Inferior parietal cortex (tissue), 1 donor: Measurements from ENCODE around the gene ACADM.
"Not testable (repeated sequence)": the region's sequence is repeated elsewhere in the genome, so short reads cannot be mapped to it uniquely, and the experiment has no call there.

Source experiments
- DNase-seq: peaks from one replicate; pipeline ENCODE4 v3.0.0-alpha.2; 2016; ENCODE audit errors: extremely low spot score

The ACADM gene

DNA sequence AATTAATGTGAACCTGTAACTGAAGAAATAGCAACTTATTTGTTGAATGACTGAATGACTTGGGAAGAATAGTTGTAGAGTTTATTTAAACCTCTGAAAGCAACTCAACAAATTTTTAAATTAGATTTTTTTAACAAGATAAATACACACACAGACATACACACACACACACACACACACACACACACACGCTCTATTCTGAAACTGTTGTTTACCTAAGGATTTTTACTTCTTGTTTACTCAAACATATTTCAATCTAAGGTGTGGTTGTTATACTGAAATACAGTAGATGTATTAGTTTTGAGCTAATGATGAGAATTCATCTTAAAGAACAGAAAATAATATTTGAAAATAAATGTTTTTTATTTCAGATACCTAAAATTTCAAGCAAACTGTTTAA lies 11.5 kb downstream of the ACADM start:
- DNase-seq: no peak

DNA sequence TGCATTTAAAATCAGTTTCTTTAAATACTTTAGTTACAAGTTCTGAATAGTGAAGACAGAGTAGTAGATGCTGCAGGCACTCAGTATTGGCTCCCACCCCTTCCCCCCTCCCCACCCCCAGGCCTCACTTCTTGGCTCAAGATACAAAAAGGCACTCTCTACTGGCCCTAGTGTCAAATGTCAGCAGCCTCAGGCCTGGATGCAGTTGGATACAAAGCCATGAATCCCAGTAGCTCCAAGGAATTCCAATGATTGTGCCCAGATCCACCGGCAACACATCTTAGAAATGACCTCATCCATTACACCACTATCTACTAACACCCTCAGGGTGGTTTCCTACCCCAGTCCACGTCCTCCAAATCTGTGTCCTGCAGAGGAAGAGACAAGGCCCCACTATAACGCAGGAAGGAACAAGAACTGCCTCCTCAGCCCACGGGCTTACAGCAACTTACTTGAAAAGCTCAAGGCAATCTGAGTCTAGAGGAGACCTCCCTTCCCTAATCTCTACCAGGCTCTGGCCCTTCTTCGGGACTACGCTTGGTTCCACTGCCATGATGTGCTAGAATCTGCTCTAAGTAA lies 17.6 kb downstream of the ACADM start:
- no peak for DNase-seq

DNA sequence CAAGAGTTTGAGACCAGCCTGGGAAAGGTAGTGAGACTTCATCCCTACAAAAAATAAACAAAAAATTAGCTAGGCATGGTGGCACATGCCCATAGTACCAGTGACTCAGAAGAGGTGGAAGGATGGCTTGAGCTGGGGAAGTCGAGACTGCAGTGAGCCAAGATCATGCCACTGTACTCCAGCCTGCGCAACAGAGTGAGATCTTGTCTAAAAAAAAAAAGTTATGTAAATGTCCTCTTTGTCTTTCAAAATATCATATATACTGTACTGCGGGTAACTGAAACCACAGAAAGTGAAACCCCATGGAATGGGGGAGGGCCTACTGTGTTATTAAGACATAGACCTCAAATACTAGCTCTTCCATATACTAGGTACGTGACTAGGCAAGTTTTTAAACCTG lies 20.8 kb downstream of the ACADM start:
- DNase-seq: no peak

DNA sequence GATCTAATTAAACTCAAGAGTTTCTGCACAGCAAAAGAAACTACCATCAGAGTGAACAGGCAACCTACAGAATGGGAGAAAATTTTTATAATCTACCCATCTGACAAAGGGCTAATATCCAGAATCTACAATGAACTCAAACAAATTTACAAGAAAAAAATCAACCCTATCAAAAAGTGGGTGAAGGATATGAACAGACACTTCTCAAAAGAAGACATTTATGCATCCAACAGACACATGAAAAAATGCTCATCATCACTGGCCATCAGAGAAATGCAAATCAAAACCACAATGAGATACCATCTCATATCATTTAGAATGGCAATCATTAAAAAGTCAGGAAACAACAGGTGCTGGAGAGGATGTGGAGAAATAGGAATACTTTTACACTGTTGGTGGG lies 32.7 kb downstream of the ACADM start:
- not testable (repeated sequence) for DNase-seq

DNA sequence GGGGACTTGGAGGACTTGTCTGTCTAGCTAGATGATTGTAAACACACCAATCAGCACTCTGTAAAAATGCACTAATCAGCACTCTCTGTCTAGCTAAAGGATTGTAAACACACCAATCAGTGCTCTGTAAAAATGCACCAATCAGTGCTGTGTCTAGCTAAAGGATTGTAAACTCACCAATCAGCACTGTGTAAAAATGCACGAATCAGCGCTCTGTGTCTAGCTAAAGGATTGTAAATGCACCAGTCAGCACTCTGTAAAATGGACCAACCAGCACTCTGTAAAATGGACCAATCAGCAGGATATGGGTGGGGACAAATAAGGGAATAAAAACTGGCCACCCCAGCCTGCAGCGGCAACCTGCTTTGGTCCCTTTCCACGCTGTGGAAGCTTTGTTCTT lies 34.0 kb downstream of the ACADM start:
- not testable (repeated sequence) for DNase-seq

DNA sequence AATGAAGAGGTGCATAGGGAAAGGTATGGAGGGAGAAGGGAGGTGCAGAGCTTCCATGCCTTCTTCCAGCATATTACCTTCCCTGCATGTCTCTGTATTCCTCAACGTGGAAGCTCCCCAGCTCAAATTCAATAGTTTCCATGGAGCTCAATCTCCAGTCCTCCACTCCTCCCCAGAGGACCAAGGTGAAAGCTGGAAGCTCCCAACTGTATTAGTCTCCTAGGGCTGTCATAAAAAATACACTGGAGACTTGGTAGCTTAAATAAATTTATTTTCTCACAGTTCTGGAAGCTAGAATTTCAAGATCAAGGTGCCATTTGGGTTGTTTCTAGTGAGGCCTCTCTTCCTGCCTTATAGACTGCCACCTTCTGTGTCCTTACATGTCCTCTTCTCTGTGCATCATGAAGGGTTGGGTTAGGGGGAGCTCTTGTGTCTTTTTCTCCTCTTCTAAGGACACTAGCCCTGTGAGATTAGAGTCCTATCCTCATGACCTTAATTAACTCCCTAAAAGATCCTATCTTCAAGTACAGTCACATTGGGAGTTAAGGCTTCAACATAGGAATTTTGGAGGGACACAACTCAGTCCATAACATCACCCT lies 39.6 kb downstream of the ACADM start:
- DNase-seq: no peak

DNA sequence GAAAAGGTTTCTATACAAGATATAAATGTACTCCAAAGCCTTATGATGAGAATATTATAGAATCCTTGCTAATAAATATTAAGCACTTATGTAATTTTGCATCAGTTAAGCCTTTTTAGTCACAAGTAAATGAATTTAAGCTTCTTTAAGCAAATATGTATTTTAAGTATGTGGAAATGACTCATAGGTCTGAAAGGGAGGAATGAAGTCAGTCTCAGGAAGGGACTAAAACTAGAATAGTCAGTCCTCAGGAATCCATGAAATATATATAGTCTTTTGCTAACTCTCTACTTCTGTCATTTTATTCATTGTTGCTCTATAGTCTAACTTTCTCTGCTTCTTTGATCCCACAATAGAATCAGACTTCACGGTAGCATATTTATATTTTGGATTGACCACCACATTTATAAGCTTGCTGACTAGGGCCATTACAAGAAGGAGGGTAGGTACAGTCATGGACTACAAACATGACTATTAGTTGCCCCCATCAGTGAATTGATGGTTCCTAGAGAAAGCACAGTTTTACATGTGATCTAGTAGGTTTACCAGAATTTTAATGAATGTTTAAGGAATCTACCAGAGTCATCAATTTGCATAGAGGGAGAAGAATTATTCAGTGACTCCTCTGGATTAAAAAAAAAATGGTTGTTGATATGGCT lies 41.3 kb downstream of the ACADM start:
- DNase-seq: no peak

DNA sequence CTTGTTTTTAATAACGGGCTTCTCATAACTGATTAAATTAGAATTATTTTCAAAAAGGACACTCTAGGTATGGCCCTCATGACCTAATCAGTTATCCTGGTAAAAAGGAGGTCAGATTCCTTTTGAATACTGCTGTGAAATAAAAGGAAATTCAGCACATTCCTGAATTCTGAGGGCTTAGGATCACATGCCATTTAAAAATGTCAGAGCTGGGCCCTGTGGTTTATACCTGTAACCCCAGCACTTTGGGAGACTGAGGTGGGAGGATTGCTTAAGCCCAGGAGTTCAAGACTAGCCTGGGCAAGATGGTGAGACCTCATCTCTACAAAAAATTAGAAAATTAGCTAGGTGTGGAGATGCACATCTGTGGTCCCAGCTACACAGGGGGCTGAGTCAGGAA lies 43.5 kb downstream of the ACADM start:
- no peak for DNase-seq

DNA sequence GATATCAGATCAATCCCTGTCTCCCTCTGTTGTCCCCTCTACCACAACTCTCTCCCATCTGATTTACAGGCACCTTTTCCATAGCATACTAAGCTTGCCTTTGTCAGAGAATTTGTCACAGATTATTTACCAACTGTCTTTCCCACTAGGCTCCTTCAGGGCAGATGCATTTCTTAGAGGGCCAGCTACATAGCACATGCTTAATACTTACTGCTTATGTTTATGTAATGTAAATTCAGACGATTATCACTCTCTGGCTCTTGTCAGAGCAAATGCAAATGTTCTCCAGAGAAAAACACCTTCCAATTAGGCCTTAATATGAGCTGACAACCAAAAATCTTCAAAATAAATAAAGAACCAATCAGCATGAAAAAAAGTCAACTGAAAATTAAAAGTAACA lies 46.3 kb downstream of the ACADM start:
- no peak for DNase-seq

DNA sequence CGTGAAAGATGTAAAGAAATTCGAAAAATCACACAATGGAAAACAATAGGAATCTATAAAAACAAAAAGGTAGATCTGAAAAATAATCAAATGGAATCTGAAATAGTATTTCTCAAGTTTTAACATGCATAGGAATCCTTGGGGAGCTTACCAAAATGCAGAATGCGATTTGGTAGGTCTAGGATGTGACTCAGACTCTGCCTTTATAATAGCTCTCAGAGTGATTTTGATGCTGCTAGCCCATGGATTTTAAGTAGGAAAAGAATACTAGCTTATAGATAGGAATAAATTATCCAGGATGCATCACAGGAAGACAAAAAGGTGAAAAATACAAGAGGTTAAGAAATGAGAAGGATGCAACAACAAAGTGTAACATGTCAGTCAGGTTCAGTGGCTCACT lies 47.5 kb downstream of the ACADM start:
- DNase-seq: no peak

DNA sequence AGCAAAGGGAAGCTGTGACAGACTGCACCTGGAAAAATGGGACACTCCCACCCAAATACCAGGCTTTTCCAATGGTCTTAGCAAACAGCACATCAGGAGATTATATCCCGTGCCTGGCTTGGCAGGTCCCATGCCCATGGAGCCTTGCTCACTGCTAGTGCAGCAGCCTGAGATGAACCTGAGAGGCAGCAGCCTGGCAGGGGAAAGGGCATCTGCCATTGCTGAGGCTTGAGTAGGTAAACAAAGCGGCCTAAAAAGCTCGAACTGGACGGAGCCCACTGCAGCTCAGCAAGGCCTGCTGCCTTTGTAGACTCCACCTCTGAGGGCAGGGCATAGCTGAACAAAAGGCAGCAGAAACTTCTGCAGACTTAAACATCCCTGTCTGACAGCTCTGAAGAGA lies 53.3 kb downstream of the ACADM start:
- DNase-seq: not testable (repeated sequence)

DNA sequence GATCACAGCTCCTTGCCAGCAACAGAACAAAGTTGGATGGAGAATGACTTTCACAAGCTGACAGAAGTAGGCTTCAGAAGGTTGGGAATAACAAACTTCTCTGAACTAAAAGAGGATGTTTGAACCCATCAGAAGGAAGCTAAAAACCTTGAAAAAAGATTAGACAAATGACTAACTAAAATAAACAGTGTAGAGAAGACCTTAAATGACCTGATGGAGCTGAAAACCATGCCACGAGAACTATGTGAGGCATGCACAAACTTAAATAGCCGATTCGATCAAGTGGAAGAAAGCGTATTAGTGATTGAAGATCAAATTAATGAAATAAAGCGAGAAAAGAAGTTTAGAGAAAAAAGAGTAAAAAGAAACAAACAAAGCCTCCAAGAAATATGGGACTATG lies 54.2 kb downstream of the ACADM start:
- DNase-seq: not testable (repeated sequence)

DNA sequence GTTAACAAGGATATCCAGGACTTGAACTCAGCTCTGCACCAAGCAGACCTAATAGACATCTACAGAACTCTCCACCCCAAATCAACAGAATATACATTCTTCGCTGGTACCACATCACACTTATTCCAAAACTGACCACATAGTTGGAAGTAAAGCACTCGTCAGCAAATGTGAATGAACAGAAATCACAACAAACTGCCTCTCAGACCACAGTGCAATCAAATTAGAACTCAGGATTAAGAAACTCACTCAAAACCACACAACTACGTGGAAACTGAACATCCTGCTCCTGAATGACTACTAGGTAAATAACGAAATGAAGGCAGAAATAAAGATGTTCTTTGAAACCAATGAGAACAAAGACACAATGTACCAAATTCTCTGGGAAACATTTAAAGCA lies 55.7 kb downstream of the ACADM start:
- not testable (repeated sequence) for DNase-seq

DNA sequence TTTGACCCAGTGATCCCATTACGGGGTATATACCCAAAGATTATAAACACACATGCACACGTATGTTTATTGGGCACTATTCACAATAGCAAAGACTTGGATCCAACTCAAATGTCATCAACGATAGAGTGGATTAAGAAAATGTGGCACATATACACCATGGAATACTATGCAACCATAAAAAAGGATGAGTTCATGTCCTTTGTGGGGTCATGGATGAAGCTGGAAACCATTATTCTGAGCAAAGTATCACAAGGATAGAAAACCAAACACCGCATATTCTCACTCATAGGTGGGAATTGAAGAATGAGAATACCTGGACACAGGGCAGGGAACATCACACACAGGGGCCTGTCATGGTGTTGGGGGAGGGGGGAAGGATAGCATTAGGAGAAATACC lies 59.4 kb downstream of the ACADM start:
- not testable (repeated sequence) for DNase-seq

DNA sequence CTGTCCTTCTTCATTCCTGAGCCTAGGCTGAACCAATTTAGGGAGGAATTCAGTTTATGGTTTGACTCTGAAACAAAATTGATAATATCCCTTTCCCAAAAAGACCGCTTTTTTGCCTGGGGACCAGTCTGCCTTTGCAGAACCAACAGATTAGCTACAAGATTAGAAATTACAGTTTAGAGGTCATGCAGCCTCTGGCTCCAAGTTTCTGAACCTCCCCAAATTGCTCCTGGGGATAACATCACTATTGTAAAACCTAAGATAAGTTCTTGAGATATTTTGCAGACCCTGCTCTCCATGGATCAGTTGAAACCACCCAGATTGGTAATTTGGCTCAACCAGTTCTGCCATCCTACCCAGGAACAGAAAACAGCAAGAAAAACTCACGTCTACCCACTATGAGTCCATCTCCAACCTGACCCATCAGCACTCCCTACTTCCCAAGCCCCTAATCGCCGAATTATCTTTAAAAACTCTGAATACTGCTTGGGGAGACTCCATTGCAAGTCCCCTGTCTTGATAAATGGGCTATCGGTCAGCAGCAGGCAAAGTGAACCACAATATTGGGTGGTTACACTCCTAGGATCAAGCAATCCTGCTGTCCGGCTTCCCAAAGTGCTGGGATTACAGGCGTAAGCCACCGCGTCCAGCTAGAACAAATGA lies 60.9 kb downstream of the ACADM start:
- no peak for DNase-seq

DNA sequence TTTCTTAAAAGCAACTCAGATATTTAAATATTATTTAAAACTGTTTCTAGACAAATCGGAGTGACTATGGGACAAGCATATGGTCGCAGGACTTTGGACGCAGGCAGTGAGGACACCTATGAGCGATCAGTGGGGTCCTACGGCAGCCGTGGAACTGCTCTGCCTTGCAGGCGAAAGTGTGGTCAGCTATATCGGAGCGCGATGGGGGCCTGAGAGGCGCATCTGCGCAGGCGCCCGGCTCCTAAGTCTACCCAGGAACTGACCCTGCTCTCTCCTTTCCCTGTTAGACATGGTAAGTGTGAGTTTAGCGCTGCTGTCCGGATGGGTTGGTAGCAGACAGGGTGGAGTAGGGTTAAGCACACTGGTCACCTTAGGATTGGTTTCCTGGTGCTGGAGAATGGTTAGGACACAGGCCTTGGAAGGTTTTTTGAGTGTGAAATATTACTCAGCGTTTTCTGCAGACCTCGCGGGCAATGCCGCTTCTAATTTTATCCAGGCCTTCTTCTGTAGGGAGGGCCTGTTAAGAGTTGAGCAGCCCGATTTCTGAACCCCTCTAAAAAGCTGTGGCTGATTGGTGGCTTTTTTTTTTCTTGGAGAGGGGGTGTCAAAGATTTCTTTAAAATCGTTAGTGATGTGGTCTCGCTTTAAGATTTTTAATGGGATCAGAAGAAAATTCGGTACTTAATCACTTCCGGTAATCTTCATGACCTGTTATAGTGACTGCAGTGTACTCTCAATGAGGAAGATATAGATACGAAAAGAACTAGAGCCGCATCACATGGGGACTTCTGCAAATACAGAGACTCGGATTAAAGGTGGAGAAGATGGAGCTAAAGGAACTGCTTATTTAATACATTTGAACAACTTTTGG lies 61.7 kb downstream of the ACADM start, which contains the start of gene RABGGTB:
Gene RABGGTB, plus strand, starts transcription at position 274 of the 871 bp plus-strand sequence. Its CDS starts 16 bp downstream, at position 290.
- DNase-seq: peak; percentile 96

DNA sequence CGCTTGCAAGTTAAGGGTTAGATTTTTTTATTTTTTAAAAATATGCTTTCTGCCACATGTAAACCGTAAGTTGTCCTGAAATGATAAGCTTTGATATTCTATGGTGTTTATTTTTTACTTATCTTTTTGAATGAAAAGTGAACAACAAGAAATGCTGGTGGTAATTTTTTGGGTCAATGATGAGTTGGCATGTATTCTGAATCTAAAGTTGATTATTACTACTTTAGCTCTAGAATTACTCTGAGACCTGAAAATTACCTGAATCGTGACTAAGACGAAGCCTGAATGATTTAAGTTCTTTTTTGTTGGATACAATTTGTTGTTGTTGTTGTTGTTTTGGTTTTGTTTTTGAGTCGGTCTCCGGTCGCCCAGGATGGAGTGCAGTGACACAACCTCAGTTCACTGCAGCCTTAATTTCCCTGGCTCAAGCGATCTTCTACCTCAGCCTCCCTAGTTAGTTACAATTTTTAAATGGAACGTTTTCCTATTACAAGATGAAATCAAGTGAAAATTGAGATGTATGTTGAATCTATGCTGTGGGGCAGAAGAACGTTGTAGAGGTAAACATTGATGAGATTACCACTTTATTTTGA lies 62.5 kb downstream of the ACADM start:
- DNase-seq: no peak

DNA sequence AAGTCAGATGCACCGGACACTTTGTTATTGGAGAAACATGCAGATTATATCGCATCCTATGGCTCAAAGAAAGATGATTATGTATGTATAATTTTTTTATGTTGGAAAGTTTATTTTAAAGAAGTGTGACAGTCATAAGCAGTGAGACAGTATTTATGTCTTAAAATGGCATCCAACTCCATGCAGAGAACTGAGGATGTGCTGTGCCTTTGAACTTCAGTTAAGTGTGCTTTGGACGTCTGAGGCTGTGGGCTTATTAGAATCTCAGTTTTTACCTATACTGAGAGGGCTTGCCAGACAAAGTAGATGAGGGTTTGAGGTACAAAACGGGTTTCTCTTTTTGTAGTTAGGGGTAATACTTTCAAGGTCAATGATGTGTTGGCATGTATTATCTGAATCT lies 63.0 kb downstream of the ACADM start:
- DNase-seq: no peak

DNA sequence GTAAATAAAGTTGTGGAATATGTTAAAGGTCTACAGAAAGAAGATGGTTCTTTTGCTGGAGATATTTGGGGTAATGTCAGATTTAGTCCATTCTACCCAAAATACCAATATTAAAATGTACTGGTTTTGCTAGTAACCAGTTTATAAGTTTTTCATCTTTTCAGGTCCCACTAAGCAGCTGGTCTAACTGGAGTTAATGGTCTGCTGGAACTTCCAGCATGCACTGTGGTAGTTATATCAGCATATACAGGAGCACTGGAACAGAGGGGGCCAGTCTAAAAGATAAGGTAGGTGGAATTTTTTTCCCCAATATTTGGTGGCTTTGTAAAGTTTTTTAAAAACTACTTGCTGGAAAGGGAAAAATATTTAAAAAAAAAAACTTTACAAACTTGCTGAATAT lies 65.5 kb downstream of the ACADM start:
- no peak for DNase-seq

DNA sequence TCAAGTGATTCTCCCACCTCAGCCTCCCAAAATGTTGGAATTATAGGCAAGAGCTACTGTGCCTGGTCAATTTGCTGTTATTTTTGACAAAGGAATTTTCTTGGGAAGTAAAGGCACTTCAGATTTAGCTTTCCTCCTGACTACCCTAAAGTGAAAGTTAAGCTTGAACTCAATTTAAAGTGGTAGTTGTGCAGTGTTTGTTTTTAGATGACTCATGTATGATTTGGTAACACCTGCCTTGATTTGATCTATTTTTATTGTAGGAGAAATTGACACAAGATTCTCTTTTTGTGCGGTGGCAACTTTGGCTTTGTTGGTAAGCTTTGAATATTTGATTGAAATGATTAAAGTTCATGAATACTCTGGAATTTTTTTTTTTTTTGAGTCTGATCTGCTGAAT lies 66.5 kb downstream of the ACADM start:
- DNase-seq: no peak

DNA sequence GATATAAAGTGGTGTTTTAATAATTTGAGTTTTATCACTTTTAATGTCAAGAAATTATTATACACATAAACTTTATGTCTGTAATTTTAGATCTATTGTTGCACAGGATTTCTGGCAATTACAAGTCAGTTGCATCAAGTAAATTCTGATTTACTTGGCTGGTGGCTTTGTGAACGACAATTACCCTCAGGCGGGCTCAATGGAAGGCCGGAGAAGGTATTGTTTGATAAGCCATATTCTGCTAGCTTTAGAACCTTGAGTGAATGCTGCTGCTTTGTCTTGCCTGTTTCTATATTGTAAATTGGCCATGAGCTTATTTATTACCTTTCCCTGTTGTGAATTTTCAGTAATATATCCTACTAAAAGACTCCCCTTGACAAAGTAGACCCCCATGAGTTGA lies 67.6 kb downstream of the ACADM start:
- no peak for DNase-seq

DNA sequence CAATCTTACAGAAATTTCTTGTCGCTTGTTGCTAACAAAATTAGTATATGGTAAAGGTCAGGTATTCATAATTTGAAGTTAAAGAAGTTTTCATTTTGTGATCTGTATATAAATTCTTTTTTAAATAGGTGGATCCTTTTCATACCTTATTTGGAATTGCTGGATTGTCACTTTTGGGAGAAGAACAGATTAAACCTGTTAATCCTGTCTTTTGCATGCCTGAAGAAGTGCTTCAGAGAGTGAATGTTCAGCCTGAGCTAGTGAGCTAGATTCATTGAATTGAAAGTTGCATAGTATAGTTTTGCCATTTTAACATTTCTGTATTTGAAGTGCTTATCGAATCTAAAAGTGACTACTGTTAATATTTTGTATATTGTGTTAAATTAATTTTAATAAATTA lies 69.9 kb downstream of the ACADM start:
- no peak for DNase-seq
